Measurements from ENCODE around the gene RPUSD4. TPM values are rescaled to one million over a fixed set of nuclear protein-coding genes. Genes with fewer than 3 reads are reported as not detected.
A peak's percentile ranks its signal among the peaks of the same experiment; 100 is the strongest.
"Not testable (repeated sequence)": the region's sequence is repeated elsewhere in the genome, so short reads cannot be mapped to it uniquely, and the experiment has no call there.

The RPUSD4 gene
- polyA plus RNA-seq (2012; ENCODE audit: insufficient read depth, insufficient read length, low read depth): 72.1 TPM

DNA sequence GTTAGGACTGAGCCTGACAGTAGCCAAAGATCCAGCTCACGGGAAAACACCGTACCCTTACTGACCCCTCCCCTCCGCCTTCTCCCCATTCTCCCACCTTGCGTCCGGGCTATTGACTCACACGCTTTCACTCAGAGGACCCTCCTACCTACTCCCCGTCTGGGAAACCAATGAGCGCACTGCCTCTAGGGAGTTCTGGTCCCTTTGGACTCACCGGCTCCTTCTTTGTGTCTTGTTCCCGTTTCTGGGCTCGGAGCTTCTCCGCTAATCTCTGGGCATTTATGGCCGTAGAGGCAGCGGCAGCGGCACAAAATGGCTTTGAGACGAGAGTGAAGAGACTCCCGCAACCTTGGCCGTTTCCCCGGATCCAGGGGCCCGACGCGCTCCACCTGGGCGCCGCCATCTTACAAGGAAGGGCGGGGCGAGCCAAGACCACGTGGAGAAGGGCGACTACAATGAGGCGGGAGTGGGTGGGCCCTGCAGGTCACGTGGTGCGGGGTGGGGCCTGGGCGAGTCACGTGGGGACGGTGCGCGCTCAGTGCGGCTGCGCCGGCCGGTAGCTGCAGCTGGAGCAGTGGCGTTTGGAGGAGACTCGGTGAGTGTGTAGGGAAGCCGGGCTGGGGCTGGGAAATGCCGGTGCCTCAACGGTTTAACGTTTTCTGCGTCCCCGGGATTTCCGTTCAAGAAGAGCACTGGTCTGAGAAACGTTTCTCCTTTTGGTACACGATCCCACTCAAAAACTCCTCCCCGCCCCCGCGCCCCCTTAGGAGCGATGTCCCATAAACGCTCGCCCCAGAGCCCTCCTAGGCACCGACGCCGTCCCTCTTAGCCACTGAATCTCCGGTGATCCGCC lies at the start of gene RPUSD4, which contains the start of gene FAM118B:
RPUSD4 (minus strand) TSS at position 415 of the 853 bp plus-strand sequence; CDS start at position 403, 12 bp downstream.
FAM118B (plus strand) TSS at position 547 of the 853 bp plus-strand sequence. CDS start 23,220 bp downstream, outside the sequence.
- no peaks in the 10 kb centered on the region for H3K27me3 ChIP-seq
- DNase-seq: peak; percentile 99
- peak within 1 kb of the TSS; percentile 96 for H3K4me3 ChIP-seq (ENCODE audit: low read depth, low read length)
- H3K9me3 ChIP-seq: no peaks in the 10 kb centered on the region
- peaks cover 28% of the 10 kb centered on the region for H3K36me3 ChIP-seq
- TF ChIP-seq CTCF (IDR thresholded peaks at IDR 0.05; ENCODE audit: low read depth, low read length): no peak
- H3K4me1 ChIP-seq: peaks cover 6% of the 10 kb centered on the region

- TF ChIP-seq CTCF (IDR thresholded peaks at IDR 0.05; ENCODE audit: low read depth, low read length): no peak
- H3K27me3 ChIP-seq: no peaks in the 10 kb centered on the region
- peaks cover 59% of the 10 kb centered on the region for H3K36me3 ChIP-seq
- DNase-seq: no peak
- no peaks in the 10 kb centered on the region for H3K9me3 ChIP-seq
- H3K4me3 ChIP-seq (ENCODE audit: low read depth, low read length): no peak overlapping the region
- H3K4me1 ChIP-seq: no peaks in the 10 kb centered on the region
Measured at GRCh38 chr11:126257764-126258163, 46.3 kb upstream of the RPUSD4 start.

DNA sequence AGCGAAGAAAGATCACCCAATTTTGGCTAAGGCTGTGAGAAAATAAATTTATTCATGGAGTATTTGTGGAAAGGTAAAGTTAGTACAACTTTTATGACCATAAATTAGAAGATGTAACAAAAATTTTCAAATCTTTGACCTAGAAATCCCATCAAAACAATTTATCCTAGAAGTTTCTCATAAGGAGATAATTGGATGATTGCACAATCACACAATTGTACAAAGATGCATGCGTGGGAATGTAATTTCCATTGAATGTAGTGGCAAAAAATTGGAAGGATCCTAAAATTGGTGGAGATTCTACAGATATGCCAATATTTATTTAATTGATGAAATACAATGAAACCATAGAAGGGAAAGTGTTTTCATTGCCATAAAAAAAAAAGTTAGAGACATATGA lies 45.7 kb upstream of the RPUSD4 start:
- H3K4me3 ChIP-seq (ENCODE audit: low read depth, low read length): no peak overlapping the region
- no peaks in the 10 kb centered on the region for H3K27me3 ChIP-seq
- no peak for DNase-seq
- peaks cover 53% of the 10 kb centered on the region for H3K36me3 ChIP-seq
- H3K4me1 ChIP-seq: no peaks in the 10 kb centered on the region
- no peaks in the 10 kb centered on the region for H3K9me3 ChIP-seq
- TF ChIP-seq CTCF (IDR thresholded peaks at IDR 0.05; ENCODE audit: low read depth, low read length): no peak

DNA sequence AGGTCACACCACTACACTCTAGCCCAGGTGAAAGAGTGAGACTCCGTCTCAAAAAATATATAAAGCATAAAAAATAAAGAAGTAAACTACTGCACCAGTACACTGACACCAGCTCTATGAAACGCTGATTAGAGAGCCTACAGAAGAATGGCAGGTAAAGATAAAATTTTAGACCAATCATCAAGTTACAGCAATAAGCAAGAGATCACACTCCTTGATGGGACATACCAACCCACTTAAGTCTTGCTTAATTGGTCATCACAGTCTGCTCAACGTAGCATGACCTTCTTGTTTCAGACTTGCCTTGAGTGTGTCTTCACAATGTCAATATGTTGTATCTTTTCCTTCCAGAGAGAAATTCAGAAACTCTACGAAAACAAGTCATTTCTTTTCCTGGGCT lies 44.8 kb upstream of the RPUSD4 start:
- no peak for DNase-seq
- Histone ChIP-seq H3K36me3 (peaks cover 44% of the 10 kb centered on the region), H3K27me3 (no peaks in the 10 kb centered on the region), H3K4me1 (no peaks in the 10 kb centered on the region), H3K4me3 (ENCODE audit: low read depth, low read length) (no peak overlapping the region), H3K9me3 (no peaks in the 10 kb centered on the region)
- TF ChIP-seq CTCF (IDR thresholded peaks at IDR 0.05; ENCODE audit: low read depth, low read length): no peak

DNA sequence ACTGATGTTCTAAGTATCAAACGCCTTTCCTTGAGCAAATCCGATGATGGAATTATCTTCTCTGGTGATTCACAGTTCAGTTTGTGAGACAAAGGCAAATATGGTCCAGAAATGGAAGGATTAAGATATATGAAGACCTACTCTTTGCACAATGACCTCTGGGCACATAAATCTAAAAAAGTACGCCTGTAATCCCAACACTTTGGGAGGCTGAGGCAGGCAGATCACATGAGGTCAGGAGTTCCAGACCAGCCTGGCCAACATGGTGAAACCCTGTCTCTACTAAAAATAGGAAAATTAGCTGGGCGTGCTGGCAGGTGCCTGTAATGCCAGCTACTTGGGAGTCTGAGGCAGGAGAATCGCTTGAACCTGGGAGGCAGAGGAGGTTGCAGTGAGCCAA lies 44.1 kb upstream of the RPUSD4 start:
- not testable (repeated sequence) for H3K9me3 ChIP-seq; H3K4me1 ChIP-seq; H3K4me3 ChIP-seq (ENCODE audit: low read depth, low read length); H3K27me3 ChIP-seq; DNase-seq
- peaks cover 41% of the 10 kb centered on the region for H3K36me3 ChIP-seq

DNA sequence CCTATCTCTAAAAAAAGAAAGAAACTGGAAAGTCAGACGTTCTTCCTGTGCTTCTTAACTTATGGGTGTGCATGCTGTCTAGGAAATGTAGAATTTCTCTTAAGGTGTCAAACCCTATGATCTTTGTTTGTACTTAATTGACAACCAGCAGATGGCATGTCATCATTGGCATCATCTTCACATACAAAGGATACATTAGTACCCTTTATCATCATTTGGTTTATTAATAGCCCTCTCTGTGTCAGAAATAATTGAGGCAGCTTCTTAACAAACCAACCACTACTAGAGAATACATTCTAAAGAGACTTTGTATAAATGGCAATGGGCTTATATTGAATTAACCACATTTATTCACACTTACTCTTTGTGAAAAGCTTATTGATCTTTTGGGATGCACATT lies 43.4 kb upstream of the RPUSD4 start:
- Histone ChIP-seq H3K36me3 (peaks cover 41% of the 10 kb centered on the region), H3K4me3 (ENCODE audit: low read depth, low read length) (no peak overlapping the region), H3K9me3 (no peaks in the 10 kb centered on the region)

More for the DNA sequence above, 43.4 kb upstream of the RPUSD4 start:
- no peak for DNase-seq
- Histone ChIP-seq H3K4me1 (no peaks in the 10 kb centered on the region), H3K27me3 (no peaks in the 10 kb centered on the region)
- no peak for TF ChIP-seq CTCF (IDR thresholded peaks at IDR 0.05; ENCODE audit: low read depth, low read length)

Data from BE2C (cell line).